AG04449 (cell line): ENCODE data around the gene PAQR3.

ENCODE experiments used
- CTCF ChIA-PET: fragments of 350-600 bp; formaldehyde crosslinking; extraction: SDS; loops from one replicate; lab custom pipeline; 2021; ENCODE audit warnings: antibody characterized with exemption; lab: Yijun Ruan, JAX
- POLR2A ChIA-PET: fragments of 400-600, 350-600 bp; formaldehyde crosslinking; extraction: SDS; loops from one replicate; lab custom pipeline; 2020; ENCODE audit warnings: antibody characterized with exemption, inconsistent platforms; lab: Yijun Ruan, JAX
- DNase-seq: peaks from one replicate; pipeline ENCODE4 v3.0.0-alpha.2; 2010; ENCODE audit warnings: low read depth, low spot score
- H3K4me3 ChIP-seq: 2 replicates; pipeline ENCODE4 v1.5.1; 2011; ENCODE audit warnings: low read depth, mild to moderate bottlenecking, control low read depth, low read length
- CTCF ChIP-seq: IDR thresholded peaks from one replicate; pipeline ENCODE4 v1.5.1; 2011; ENCODE audit warnings: mild to moderate bottlenecking, moderate library complexity, low read length, control low read depth, inconsistent platforms; ENCODE audit not compliant: insufficient read depth; ENCODE audit errors: missing control alignments

Gene PAQR3

GRCh38 chr4:78938868-78939666, at the start of gene PAQR3:
Gene PAQR3, minus strand, starts transcription at chr4:78939438. Its CDS starts 214 bp downstream, at chr4:78939224.
- CTCF ChIA-PET: interaction anchor here (1.0 to 2.7 kb wide), 7 partner anchors 12 to 295 kb away, joined by 3 to 18 read pairs (median 5); no protein-coding TSS in a partner anchor
- POLR2A ChIA-PET: interaction anchor here (0.6 to 1.1 kb wide), 5 partner anchors 34 to 1299 kb away, joined by 3 read pairs; partner anchors contain the start of gene MRPL1
- TF ChIP-seq CTCF: no peak
- DNase-seq: no peak
- peak within 1 kb of the TSS; percentile 93 for H3K4me3 ChIP-seq

GRCh38 chr4:78987683-78988082, 48.4 kb upstream of the PAQR3 start:
- POLR2A ChIA-PET: no interaction called here
- H3K4me3 ChIP-seq: no peak overlapping the region
- DNase-seq: no peak

GRCh38 chr4:78984593-78984992, 45.4 kb upstream of the PAQR3 start:
- no peak overlapping the region for H3K4me3 ChIP-seq
- CTCF ChIA-PET: no interaction called here
- no peak for DNase-seq
- TF ChIP-seq CTCF: no peak
- POLR2A ChIA-PET: no interaction called here

More at GRCh38 chr4:78987683-78988082, 48.4 kb upstream of the PAQR3 start:
- no peak for TF ChIP-seq CTCF
- CTCF ChIA-PET: interaction anchor here (0.9 kb wide), 1 partner anchor 1029 kb away, joined by 3 read pairs; no protein-coding TSS in a partner anchor

- no peak overlapping the region for H3K4me3 ChIP-seq
- ChIA-PET POLR2A (no interaction called here), CTCF (no interaction called here)
- DNase-seq: no peak
- no peak for TF ChIP-seq CTCF
Observed at GRCh38 chr4:78975865-78976264, 36.6 kb upstream of the PAQR3 start.

- DNase-seq: no peak
- TF ChIP-seq CTCF: no peak
- POLR2A ChIA-PET: no interaction called here
- H3K4me3 ChIP-seq: no peak overlapping the region
- CTCF ChIA-PET: no interaction called here
Observed at GRCh38 chr4:78971776-78972175, 32.5 kb upstream of the PAQR3 start.

GRCh38 chr4:78971326-78971725, 32.1 kb upstream of the PAQR3 start:
- ChIA-PET POLR2A (no interaction called here), CTCF (no interaction called here)
- DNase-seq: no peak
- no peak for TF ChIP-seq CTCF
- H3K4me3 ChIP-seq: no peak overlapping the region
